Retina (tissue), 1 donor: ENCODE results near the gene PSMD13.
"Not testable (repeated sequence)": the region's sequence is repeated elsewhere in the genome, so short reads cannot be mapped to it uniquely, and the experiment has no call there.

Experiments
- DNase-seq: peaks from one replicate; pipeline ENCODE4 v3.0.0-alpha.2; 2016

PSMD13 gene

GRCh38 chr11:236774-237767 is at the start of gene PSMD13:
PSMD13 (plus strand) TSS chr11:236976; CDS start chr11:237050, 74 bp downstream.
- peak; percentile 96 for DNase-seq

- DNase-seq = not testable (repeated sequence)
Measured at GRCh38 chr11:189200-189783, 47.5 kb upstream of the PSMD13 start.

- not testable (repeated sequence) for DNase-seq
Measured at GRCh38 chr11:189843-190311, 46.9 kb upstream of the PSMD13 start.

- not testable (repeated sequence) for DNase-seq
Measured at GRCh38 chr11:190546-190945, 46.2 kb upstream of the PSMD13 start.

GRCh38 chr11:191490-192478 is 45.0 kb upstream of the PSMD13 start:
- DNase-seq = peak; percentile 32

GRCh38 chr11:192674-193128 is 44.1 kb upstream of the PSMD13 start, which contains the start of gene SCGB1C1:
SCGB1C1 (plus strand) TSS chr11:193078; CDS start chr11:193100, 22 bp downstream.
- not testable (repeated sequence) for DNase-seq

- DNase-seq = not testable (repeated sequence)
Measured at GRCh38 chr11:193481-193880, 43.3 kb upstream of the PSMD13 start.

GRCh38 chr11:196786-197731 is 39.7 kb upstream of the PSMD13 start:
- DNase-seq = no peak

- DNase-seq = no peak
Measured at GRCh38 chr11:197741-198235, 39.0 kb upstream of the PSMD13 start.

GRCh38 chr11:198236-198806 is 38.5 kb upstream of the PSMD13 start:
- no peak for DNase-seq

- DNase-seq = no peak
Measured at GRCh38 chr11:199004-199581, 37.7 kb upstream of the PSMD13 start.

- DNase-seq = no peak
Measured at GRCh38 chr11:199782-200181, 37.0 kb upstream of the PSMD13 start.

- no peak for DNase-seq
Measured at GRCh38 chr11:200224-201003, 36.4 kb upstream of the PSMD13 start.

- no peak for DNase-seq
Measured at GRCh38 chr11:201966-202365, 34.8 kb upstream of the PSMD13 start.

GRCh38 chr11:202490-202889 is 34.3 kb upstream of the PSMD13 start:
- no peak for DNase-seq

GRCh38 chr11:203056-203944 is 33.5 kb upstream of the PSMD13 start:
- no peak for DNase-seq

GRCh38 chr11:203945-204586 is 32.7 kb upstream of the PSMD13 start:
- DNase-seq = no peak
